Gastroesophageal sphincter (tissue), 3 donors: Measurements from ENCODE around the gene RWDD4.

Source experiments
- CTCF ChIP-seq, 4 experiments: fragments of 200-600 bp in 2 of 4; fragments of 450-650 bp in 2 of 4; sonication (generic) in 1 of 4; IDR thresholded peaks; one replicate each; pipeline ENCODE4 v1.5.1; 2017 to 2019; ENCODE audit warnings: antibody characterized with exemption in 4 of 4, mild to moderate bottlenecking in 2 of 4, moderate library complexity in 2 of 4
- POLR2A ChIP-seq, 2 donors: fragments of 450-650 bp; IDR thresholded peaks; one replicate each; pipeline ENCODE4 v1.6.1; 2017; ENCODE audit warnings: antibody characterized with exemption in 2 of 2, mild to moderate bottlenecking in 2 of 2, moderate library complexity in 1 of 2

GRCh38 chr4:183633476-183634400 lies 25.2 kb downstream of the RWDD4 start:
- TF ChIP-seq CTCF (IDR thresholded peaks at IDR 0.05) = no peak
- TF ChIP-seq POLR2A (IDR thresholded peaks at IDR 0.05) = no peak
